ENCODE results near the gene PIP4K2C. TPM values are rescaled to one million over a fixed set of nuclear protein-coding genes. Genes with fewer than 3 reads are reported as not detected.

The PIP4K2C gene
- total and polyA plus RNA-seq, 10 of the 15 experiments (the other 5 are each of a cell fraction or from before 2014, with no cell fraction given), result 4.8 to 25.1 (median 14.9) TPM

DNA sequence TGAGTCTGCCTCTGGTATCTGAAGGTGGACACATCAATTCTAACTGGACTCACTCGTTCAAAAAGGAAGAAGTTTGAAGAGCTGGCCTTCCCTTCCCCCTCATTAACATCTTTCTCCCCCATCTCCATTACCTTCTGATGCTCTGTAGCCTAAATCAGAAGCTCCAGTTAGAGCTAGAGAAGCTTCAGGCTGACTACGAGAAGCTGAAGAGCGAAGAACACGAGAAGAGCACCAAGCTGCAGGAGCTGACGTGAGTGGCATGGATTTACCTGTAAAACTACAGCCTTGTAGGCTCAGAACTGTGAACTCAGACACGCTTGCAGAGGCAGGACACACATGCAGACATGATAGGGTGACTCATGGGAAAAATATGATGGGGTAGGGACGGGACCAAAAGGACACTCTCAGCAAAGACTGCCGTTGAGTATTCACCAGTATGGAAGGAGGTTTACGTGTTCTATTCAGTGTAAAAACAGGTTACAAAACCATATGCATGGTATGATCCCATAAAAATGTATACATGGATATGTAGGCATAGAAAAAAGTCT, 14.3 kb upstream of the PIP4K2C start:
- in situ Hi-C loops (cut with MboI) (no loop called here), intact Hi-C loops (cut with micrococcal nuclease; ENCODE audit: unreplicated experiment) (no loop called here)
- no peak for FAIRE-seq
- H3K9me3 ChIP-seq (replicated peaks; ENCODE audit: control insufficient read depth, insufficient read depth, low read length), result no peaks in the 10 kb centered on the region
- H3K4me2 ChIP-seq (ENCODE audit: control insufficient read depth, insufficient read depth), result no peak overlapping the region
- H3K4me3 ChIP-seq, result no peak overlapping the region
- no peak overlapping the region for H3K9ac ChIP-seq (ENCODE audit: control insufficient read depth, insufficient read depth, low read length)
- H3K36me3 ChIP-seq (ENCODE audit: control insufficient read depth in 2 of 2, insufficient read depth in 2 of 2, low read length in 1 of 2), result no peaks in the 10 kb centered on the region
- no peak overlapping the region for H3K27ac ChIP-seq (ENCODE audit: control insufficient read depth, insufficient read depth)
- WGBS (ENCODE audit: insufficient coverage, insufficient replicate concordance, low lambda C conversion rate, missing lambda C conversion rate), result 25% methylated on average over 9 of the region's 9 CpGs
- H4K20me1 ChIP-seq (ENCODE audit: control insufficient read depth, insufficient read depth), result no peaks in the 10 kb centered on the region
- SMC1A ChIA-PET (ENCODE audit: uncharacterized antibody, unreplicated experiment), result interaction anchor here (1.2 to 1.8 kb wide), 3 partner anchors 13 to 44 kb away, joined by 4 to 7 read pairs (median 6); partner anchors contain the start of gene PIP4K2C
- CTCF ChIA-PET, result interaction anchor here (0.7 to 2.2 kb wide), 4 partner anchors 15 to 169 kb away, joined by 3 to 7 read pairs (median 4); partner anchors contain the start of gene GLI1
- H3K27me3 ChIP-seq (replicated peaks in 1 of 2; ENCODE audit: control insufficient read depth in 2 of 2, insufficient read depth in 2 of 2, low read length in 1 of 2), result no peaks in the 10 kb centered on the region; a peak in 2 of 4 replicates
- BruUV-seq (replicated peaks), result no TSS peak
- POLR2A ChIA-PET, result no interaction called here
- no peak for ATAC-seq
- H2AFZ ChIP-seq (ENCODE audit: control insufficient read depth, low read depth, low read length), result no peak overlapping the region
- RAD21 ChIA-PET (ENCODE audit: unreplicated experiment), result no interaction called here
- H3K4me1 ChIP-seq (ENCODE audit: control insufficient read depth, insufficient read depth, low read length), result no peaks in the 10 kb centered on the region
- no peaks in the 10 kb centered on the region for H3K79me2 ChIP-seq (ENCODE audit: control insufficient read depth, insufficient read depth, low read length)
- DNase-seq (ENCODE audit: low read depth, low spot score), result no peak
- TF ChIP-seq, protein P1, sequence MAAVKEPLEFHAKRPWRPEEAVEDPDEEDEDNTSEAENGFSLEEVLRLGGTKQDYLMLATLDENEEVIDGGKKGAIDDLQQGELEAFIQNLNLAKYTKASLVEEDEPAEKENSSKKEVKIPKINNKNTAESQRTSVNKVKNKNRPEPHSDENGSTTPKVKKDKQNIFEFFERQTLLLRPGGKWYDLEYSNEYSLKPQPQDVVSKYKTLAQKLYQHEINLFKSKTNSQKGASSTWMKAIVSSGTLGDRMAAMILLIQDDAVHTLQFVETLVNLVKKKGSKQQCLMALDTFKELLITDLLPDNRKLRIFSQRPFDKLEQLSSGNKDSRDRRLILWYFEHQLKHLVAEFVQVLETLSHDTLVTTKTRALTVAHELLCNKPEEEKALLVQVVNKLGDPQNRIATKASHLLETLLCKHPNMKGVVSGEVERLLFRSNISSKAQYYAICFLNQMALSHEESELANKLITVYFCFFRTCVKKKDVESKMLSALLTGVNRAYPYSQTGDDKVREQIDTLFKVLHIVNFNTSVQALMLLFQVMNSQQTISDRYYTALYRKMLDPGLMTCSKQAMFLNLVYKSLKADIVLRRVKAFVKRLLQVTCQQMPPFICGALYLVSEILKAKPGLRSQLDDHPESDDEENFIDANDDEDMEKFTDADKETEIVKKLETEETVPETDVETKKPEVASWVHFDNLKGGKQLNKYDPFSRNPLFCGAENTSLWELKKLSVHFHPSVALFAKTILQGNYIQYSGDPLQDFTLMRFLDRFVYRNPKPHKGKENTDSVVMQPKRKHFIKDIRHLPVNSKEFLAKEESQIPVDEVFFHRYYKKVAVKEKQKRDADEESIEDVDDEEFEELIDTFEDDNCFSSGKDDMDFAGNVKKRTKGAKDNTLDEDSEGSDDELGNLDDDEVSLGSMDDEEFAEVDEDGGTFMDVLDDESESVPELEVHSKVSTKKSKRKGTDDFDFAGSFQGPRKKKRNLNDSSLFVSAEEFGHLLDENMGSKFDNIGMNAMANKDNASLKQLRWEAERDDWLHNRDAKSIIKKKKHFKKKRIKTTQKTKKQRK (IDR thresholded peaks at IDR 0.05; ENCODE audit: low read depth, low read length), result no peak
- TF ChIP-seq MEF2A (IDR thresholded peaks at IDR 0.05; ENCODE audit: insufficient read depth, low read depth, low read length) (no peak), TARDBP (IDR thresholded peaks at IDR 0.05; ENCODE audit: borderline replicate concordance) (no peak), CHD4 (IDR thresholded peaks at IDR 0.05) (no peak), CREM (IDR thresholded peaks at IDR 0.05; ENCODE audit: low read depth) (no peak), FOS (IDR thresholded peaks at IDR 0.05; ENCODE audit: borderline replicate concordance, extremely low read depth, insufficient read length) (no peak), JUNB (IDR thresholded peaks at IDR 0.05) (no peak), SRF (IDR thresholded peaks at IDR 0.05; ENCODE audit: low read depth in 2 of 2, low read length in 2 of 2) (no peak), SUZ12 (IDR thresholded peaks at IDR 0.05; ENCODE audit: unreplicated experiment) (no peak), JUND (IDR thresholded peaks at IDR 0.05; ENCODE audit: low read depth, low read length) (no peak), RAD21 (IDR thresholded peaks at IDR 0.05; ENCODE audit: insufficient read depth, low read depth, low read length) (no peak), TAF1 (IDR thresholded peaks at IDR 0.05; ENCODE audit: borderline replicate concordance, low read depth, low read length) (no peak), BHLHE40 (IDR thresholded peaks at IDR 0.05; ENCODE audit: borderline replicate concordance in 1 of 2, low read depth in 2 of 2, low read length in 1 of 2) (no peak), KDM1A (IDR thresholded peaks at IDR 0.05; ENCODE audit: borderline replicate concordance) (no peak), HDAC2 (IDR thresholded peaks at IDR 0.05) (no peak), TCF3 (IDR thresholded peaks at IDR 0.05; ENCODE audit: borderline replicate concordance, insufficient read depth, low read depth, low read length) (no peak)
- TF ChIP-seq, protein P2, sequence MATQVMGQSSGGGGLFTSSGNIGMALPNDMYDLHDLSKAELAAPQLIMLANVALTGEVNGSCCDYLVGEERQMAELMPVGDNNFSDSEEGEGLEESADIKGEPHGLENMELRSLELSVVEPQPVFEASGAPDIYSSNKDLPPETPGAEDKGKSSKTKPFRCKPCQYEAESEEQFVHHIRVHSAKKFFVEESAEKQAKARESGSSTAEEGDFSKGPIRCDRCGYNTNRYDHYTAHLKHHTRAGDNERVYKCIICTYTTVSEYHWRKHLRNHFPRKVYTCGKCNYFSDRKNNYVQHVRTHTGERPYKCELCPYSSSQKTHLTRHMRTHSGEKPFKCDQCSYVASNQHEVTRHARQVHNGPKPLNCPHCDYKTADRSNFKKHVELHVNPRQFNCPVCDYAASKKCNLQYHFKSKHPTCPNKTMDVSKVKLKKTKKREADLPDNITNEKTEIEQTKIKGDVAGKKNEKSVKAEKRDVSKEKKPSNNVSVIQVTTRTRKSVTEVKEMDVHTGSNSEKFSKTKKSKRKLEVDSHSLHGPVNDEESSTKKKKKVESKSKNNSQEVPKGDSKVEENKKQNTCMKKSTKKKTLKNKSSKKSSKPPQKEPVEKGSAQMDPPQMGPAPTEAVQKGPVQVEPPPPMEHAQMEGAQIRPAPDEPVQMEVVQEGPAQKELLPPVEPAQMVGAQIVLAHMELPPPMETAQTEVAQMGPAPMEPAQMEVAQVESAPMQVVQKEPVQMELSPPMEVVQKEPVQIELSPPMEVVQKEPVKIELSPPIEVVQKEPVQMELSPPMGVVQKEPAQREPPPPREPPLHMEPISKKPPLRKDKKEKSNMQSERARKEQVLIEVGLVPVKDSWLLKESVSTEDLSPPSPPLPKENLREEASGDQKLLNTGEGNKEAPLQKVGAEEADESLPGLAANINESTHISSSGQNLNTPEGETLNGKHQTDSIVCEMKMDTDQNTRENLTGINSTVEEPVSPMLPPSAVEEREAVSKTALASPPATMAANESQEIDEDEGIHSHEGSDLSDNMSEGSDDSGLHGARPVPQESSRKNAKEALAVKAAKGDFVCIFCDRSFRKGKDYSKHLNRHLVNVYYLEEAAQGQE (IDR thresholded peaks at IDR 0.05; ENCODE audit: low read depth, low read length), result no peak
- TF ChIP-seq, protein P3, sequence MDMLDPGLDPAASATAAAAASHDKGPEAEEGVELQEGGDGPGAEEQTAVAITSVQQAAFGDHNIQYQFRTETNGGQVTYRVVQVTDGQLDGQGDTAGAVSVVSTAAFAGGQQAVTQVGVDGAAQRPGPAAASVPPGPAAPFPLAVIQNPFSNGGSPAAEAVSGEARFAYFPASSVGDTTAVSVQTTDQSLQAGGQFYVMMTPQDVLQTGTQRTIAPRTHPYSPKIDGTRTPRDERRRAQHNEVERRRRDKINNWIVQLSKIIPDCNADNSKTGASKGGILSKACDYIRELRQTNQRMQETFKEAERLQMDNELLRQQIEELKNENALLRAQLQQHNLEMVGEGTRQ (IDR thresholded peaks at IDR 0.05; ENCODE audit: borderline replicate concordance, low read depth, low read length), result no peak
